C4-2B (cell line): ENCODE measurements around the gene CASP9.
"Not testable (repeated sequence)": the region's sequence is repeated elsewhere in the genome, so short reads cannot be mapped to it uniquely, and the experiment has no call there.

Source experiments
- H3K27ac ChIP-seq: fragments of 450-650 bp; 2 replicates; pipeline ENCODE4 v1.5.1; 2017
- CTCF ChIP-seq: fragments of 450-650 bp; conservative IDR thresholded peaks from 2 replicates; pipeline ENCODE4 v1.5.1; 2017; ENCODE audit warnings: mild to moderate bottlenecking
- ZFX ChIP-seq: fragments of 450-650 bp; IDR thresholded peaks from 2 replicates; pipeline ENCODE4 v1.6.1; 2017

The CASP9 gene

DNA sequence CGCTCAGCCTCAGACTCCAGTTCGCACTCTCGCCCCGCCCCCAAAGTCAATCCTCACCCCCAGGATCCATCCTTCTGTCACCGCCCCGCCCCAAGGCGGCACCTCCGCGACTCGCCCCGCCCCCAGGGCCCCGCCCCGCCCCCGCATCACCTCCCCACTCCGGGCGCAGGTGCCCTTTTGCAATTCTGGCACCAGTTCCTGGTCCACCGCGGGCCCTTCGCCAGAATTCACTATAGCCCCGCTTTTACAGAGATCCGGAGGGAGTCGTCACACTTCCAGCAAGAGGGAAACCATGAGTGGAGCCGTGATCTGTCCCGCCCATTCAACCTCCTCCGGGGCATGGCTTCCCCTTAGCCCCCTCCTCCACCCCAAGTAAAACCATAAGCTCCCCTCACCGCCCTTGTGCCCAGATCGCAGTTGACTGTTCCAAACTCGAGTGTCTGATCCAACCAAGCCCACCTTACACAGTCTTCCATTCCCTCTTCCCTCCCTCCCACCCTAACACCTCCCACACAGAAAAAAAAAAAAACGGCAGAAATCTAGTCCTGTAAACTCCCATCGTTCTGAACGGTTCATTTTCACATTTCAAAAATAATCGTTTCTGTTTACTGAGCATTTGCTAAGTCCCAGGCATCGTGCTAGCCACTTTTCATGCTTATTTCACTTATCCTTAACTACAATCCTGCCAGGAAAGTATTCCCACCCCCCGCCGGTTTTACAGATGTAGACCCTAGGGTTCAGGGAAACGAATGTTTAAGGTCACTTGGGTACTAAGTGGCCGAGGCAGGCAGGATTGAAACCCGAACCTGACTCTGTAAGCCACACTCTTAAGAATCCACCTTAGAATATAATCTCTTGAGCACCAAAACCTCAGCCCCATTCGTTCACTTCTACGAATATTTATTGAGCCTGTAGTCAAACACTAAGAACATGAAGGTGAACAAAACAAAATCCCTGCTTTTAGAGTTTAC lies 1.3 kb upstream of the CASP9 start:
- no peak for TF ChIP-seq ZFX
- TF ChIP-seq CTCF: no peak
- H3K27ac ChIP-seq: peak overlapping the region; percentile 84

DNA sequence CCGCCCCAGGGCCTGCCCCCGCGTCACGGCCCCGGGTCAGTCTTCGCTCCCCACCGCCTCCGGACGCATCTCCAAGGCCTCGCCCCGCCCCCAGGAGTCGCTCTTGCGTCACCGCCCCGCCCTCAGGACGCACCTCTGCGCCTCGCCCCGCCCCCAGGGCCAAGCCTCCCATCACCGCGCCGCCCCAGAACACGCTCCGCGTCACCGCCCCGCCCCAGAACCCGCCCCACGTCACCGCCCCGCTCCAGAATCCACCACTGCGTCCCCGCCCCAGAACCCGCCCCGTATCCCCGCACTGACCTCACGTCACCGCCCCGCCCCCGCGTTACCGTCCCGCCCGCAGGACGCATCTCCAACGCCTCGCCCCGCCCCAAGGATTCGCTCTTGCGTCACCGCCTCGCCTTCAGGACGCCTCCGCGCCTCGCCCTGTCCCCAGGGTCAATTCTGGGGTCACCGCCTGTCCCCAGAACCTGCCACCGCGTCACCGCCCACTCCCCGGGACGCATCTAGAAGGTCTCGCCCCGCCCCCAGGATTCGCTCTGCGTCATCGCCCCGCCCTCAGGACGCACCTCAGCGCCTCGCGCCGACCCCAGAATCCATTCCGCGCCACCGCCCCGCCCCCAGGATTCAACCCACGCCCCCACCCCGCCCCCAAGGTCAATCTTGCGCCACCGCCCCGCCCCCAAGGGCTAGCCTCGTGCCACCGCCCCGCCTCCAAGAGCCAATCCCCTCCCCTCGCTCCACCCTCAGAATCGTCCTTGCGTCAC lies 451 bp upstream of the CASP9 start:
- peak overlapping the region; percentile 84 for H3K27ac ChIP-seq
- TF ChIP-seq ZFX: no peak
- no peak for TF ChIP-seq CTCF

GRCh38 chr1:15523104-15524020 lies 653 bp downstream of the CASP9 start:
- no peak for TF ChIP-seq CTCF
- no peak for TF ChIP-seq ZFX

DNA sequence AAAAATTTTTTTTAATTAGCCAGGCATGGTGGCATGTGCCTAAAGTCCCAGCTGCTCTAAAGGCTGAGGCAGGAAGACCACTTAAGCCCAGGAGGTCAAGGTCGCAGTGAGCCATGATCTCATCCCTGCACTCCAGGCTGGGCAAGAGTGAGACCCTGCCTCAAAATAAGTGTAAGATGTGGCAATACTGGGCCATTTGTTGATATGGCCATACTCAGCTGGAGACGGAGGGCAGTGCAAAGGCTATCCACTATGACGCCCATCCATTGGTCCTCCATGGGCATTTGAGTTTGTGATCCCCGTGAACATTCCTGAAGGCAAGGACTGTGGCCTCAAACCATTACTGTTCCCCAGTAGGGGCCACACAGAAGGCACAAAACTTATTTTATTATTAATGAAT lies 1.5 kb downstream of the CASP9 start:
- TF ChIP-seq CTCF (no peak), ZFX (no peak)
- no peak overlapping the region for H3K27ac ChIP-seq

More at GRCh38 chr1:15523104-15524020, 653 bp downstream of the CASP9 start:
- H3K27ac ChIP-seq: peak overlapping the region; percentile 84

DNA sequence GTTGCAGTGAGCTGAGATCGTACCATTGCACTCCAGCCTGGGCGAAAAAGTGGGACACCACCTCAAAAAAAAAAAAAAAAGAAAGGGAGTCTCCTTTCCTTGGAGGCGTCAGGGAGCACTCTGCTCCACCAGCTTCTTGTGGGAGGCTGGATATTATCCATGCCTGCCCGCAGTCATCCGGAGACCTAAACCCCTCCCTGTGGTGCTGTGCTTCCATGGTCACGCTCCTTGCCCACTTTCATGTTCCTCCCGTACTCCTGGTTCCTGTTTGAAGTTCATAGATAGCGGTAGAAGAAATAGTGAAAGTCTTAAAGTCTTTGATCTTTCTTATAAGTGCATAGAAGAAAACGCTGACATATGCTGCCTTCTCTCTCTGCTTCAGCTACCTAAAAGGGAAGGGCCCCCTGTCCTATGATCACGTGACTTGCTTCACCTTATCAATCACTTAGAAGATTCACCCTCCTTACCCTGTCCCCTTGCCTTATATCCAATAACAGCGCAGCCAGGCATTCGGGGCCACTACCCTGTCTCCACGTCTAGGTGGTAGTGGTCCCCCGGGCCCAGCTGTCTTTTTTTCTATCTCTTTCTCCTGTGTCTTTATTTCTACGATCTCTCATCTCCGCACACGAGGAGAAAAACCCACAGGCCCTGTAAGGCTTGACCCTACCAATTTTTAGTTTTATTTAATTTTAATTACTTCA lies 2.7 kb downstream of the CASP9 start:
- H3K27ac ChIP-seq: not testable (repeated sequence)

- TF ChIP-seq CTCF (no peak), ZFX (no peak)
- H3K27ac ChIP-seq: no peak overlapping the region
Measured at GRCh38 chr1:15519625-15520024, 4.4 kb downstream of the CASP9 start.
